D341Med (cell line): ENCODE measurements around the gene PASD1.
A peak's percentile ranks its signal among the peaks of the same experiment; 100 is the strongest.
"Not testable (repeated sequence)": the region's sequence is repeated elsewhere in the genome, so short reads cannot be mapped to it uniquely, and the experiment has no call there.

Experiments
- DNase-seq: peaks from one replicate; pipeline ENCODE4 v3.0.0; 2012; ENCODE audit warnings: low spot score

PASD1 gene

GRCh38 chrX:151621422-151621821, 57.9 kb downstream of the PASD1 start:
- no peak for DNase-seq

GRCh38 chrX:151624677-151625076, 61.2 kb downstream of the PASD1 start:
- DNase-seq, result no peak

DNA sequence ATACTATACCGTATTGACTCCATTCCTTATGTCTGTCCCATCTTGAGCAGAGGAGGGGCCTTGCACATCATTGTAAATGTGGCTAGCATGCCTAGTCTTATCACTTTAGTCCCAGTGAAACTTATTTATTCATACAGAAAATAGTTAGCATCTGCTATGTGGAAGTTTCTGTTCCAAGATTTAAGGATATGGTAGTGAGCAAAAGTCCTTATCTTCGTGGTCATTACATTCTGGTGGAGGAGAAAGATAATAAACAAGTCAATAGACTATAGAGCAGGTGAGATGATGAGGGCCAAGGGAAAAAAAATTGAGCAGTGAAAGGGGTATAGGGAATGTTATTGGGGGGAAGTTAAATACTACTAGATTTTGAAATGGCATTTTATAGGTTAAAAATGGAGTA, 68.3 kb downstream of the PASD1 start:
- no peak for DNase-seq

DNA sequence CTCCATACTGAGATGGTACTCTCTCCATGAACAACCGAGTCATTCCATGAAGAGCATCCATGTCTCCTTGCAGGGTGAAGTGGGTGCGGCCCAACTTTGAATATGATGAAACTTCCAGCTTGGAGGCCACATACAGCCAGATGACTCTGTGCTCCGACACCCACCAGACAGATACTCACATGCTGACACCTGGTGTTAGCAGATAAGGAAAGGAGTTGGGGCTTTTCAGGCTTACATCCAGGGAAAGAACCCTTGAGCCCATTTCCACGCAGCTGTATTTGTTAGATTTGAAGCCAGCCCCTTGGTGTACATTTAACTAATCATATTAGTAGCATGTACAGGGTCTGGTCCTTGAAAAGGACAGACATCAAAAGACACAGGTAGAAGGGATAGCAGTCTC, 69.7 kb downstream of the PASD1 start:
- DNase-seq, result peak; percentile 14

- DNase-seq, result no peak
Observed at GRCh38 chrX:151634937-151635336, 71.5 kb downstream of the PASD1 start.

GRCh38 chrX:151641564-151641963, 78.1 kb downstream of the PASD1 start:
- no peak for DNase-seq

DNA sequence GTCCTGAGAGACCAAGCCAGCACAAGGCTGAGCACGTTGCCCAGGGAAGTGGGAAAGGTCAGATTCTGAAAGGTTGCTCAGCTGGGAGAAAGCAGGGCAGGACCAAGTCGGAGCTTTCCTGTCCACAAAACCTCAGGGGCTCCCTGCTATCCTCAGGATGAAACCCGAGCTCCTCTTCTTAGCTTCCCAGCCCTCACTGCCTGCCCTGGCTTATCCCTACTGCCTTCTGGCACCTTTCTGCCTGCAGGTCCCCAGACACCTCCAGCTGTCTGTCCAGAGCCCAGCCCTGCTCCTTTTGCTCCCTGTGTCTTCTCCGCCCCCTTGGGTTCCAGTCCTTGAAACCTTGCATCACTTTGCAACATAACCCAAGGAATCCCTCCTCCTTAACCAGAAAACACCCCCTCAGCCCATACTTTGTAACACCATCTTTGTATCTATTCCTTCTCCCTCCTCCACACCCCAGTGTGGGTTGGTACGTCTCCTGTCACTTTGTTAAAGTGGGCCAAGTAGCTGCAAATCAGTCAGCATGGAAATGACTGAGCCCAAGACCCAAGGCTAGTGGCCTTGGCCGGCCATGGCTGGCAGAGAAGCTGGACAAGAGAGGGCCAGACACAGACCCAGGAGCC, 111.8 kb downstream of the PASD1 start:
- peak; percentile 52 for DNase-seq

DNA sequence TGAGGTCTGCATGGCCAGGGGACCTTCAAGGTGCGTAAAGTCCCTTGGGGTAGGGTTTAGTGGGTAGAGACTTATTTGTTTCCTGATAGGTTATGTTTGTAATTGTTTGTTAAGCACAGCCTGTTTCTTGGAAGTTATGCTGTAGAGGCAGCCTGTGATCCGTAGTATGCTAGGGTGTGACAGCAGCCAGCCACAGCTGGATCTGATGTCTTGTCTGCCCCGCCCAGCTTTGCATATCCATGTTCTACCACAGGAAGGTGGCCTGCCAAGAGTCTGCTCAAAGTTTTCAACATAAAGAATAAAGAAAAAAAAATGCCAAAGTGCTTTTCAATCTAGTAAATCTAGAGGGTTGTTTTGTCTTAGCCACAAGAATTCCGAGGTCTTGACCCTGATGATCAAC, 112.7 kb downstream of the PASD1 start:
- DNase-seq, result no peak

DNA sequence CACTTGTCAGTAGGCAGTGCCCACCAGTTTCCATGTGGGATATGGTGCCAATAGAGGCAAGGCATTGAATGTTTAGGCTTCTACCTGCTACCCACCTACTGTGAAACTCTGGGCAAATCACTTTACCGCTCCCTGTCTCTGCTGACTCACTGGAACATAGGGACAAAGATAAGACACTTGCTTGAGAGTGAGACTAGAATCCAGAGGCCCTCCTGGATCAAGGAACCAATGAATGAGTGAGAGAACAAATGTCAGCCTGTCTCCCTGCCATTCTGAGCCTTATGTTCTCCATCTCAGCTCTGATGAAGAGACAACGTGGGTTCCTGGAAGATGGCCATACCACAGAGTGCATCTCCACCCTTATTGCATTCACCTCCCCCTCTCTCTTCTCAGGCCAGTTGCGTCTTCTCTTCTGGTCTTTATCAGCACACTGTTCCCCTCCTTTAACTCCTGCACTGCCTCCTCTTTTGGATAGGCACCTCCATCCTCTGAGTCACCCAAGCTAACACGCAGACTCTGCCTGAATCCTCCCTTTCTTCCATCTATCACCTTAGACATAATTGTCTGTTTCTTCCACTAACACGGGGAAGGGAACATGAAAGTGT, 116.4 kb downstream of the PASD1 start:
- no peak for DNase-seq

- DNase-seq, result peak; percentile 62
Observed at GRCh38 chrX:151680805-151681204, 117.3 kb downstream of the PASD1 start.

DNA sequence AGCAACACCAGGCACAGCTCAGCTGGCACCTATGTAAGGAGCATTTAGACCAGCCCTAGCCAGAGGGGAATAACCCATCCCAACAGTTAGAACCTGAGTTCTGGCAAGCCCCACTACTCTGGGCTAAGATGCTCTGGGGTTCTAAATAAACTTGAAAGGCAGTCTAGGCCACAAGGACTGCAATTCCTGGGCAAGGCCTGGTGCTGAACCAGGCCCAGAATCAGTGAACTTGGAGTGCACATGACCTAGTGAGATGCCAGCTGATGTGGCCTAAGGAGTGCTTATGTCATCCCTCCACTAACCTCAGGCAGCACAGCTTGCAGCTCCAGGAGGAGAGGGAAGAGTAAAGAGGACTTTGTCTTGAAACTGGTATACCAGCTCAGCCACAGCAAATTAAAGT, 124.2 kb downstream of the PASD1 start:
- DNase-seq, result no peak

DNA sequence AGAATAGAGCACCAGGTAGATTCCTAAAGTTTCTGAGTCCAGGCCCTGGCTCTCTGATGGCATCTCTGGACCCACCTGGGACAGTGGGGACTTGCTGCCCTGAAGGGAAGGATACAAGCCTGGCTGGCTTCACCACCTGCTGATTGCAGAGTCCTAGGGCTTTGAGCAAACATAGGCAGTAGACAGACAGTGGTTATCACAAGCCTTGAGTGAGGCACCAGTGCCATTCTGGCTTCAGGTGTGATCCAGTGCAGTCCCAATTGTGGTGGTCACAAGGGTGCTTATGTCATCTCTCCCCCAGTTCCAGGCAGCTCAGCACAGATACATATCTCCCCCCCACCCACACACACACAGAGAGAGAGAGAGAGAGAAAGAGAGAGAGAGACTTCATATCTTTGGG, 125.2 kb downstream of the PASD1 start:
- no peak for DNase-seq

DNA sequence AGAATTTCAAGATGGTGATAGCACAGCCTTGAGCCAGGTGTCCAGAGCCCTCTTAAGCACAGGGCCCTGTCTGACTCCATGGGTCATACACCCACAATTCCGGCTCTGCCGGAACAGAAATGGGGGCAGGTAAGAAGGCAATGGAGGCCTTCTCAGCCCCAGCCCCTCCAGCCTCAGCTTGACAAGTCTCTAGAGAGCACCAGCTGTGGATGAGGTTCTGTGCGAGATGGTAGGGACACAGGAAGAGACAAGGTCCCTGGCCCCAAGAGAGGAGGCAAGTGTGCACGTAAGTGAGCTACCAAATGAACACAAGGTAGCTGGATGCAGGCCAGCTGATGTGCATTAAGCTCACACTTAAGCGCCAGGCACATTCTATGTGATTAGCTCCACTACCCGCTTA, 129.3 kb downstream of the PASD1 start:
- DNase-seq, result no peak

DNA sequence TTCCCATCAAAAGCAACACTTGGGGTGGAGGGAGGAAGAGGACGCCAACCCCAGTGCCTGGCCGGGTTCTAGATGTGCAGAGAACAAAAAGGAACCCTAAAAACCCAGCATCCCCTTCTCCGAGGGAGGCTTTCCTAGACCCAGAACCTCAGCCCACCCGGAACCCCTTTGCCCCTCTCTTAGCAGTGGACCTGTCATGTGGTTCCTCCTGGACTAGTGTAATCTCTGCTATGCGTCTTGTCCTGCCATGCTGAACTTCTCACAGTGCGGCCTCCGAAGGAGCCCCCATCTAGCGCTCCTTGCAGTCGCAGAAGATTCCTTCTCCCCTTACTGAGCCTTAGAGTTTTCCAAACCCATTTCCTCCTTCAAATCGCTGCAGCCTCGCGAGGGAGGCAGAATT, 130.6 kb downstream of the PASD1 start:
- no peak for DNase-seq

DNA sequence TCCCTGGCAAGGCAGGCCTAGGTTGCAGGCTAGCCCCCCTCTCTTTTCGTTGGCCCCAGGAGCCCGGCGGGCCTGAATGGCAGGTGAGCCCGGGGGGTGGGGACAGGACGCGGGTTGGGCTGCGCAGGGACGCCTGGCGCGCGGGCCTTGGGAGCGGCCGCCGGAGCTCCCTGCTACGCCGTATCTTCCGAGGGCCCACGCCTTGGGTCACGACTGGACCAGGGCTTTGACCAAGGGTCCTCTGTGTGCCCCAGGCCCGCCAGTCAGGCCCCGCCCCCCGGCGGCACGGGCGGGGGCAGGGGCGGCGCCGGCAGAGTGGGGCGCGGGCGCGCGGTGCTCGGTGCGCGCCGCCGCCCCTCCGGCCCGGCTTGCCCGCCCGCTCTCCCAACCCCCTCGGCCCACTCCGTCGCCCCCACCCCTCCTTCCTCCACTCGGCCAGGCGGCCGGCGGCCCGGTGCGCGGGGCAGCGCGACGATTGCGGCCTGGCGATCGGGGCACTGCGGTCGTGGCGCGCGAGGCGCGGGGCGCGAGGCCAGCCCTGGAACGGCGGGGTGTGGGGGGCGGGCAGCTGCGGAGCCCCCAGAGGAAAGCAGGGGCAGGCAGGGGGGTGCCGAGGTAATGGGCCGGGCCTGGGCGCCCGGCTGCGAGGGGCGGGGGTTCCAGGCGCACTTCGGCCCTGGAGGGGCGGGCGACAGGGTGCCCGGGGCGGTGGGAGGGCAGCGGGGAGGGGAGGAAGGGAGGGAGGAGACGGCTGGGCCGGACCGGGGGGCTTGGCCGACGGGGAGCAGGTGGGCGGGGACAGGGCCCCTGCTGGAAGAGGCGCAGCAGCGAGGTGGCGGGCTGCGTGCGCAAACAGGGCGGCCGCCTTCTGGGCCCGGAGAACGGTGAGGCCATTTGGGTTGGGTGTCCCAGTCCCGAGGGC, 131.4 kb downstream of the PASD1 start, which contains the start of gene PRRG3:
Gene PRRG3 (plus strand): TSS at position 798 of the 922 bp plus-strand sequence. CDS start 3,357 bp downstream, outside the sequence.
- DNase-seq, result no peak

- DNase-seq, result no peak
Observed at GRCh38 chrX:151695583-151696340, 132.3 kb downstream of the PASD1 start.

GRCh38 chrX:151697082-151697481, 133.6 kb downstream of the PASD1 start:
- DNase-seq, result not testable (repeated sequence)

- DNase-seq, result no peak
Observed at GRCh38 chrX:151697522-151697921, 134.0 kb downstream of the PASD1 start.

- no peak for DNase-seq
Observed at GRCh38 chrX:151698485-151698884, 135.0 kb downstream of the PASD1 start.

DNA sequence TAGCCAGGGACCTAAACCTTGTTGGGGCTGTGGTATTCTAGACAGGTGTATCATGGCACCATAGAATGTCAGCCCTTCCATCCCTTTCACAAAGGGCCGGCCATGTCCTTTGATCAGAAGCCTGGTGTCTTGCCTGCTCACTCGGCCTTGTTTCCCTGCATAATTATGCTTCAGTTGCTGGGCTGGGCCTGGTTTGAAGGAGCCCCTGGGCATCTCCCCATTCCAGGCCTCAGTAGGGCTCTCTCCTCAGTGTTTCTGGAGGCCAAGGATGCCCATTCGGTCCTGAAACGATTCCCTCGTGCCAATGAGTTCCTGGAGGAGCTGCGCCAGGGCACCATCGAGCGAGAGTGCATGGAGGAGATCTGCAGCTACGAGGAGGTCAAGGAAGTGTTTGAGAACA, 136.3 kb downstream of the PASD1 start:
- DNase-seq, result no peak

DNA sequence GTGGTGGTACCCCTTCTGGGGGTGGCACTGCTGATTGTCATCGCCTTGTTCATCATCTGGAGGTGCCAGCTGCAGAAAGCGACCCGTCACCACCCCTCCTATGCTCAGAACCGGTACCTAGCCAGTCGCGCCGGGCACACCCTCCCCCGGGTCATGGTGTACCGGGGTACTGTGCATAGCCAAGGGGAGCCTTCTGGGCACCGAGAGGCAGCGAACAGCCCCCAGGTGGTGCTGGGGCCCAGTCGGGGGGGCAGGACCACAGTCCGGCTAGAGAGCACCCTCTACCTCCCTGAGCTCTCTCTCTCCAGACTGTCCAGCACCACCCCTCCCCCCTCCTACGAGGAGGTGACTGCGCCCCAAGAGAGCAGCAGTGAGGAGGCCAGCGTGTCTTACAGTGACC, 137.1 kb downstream of the PASD1 start:
- no peak for DNase-seq

GRCh38 chrX:151701071-151701470, 137.6 kb downstream of the PASD1 start:
- DNase-seq, result no peak
